ENCODE measurements around the gene SMAD1.
"Not testable (repeated sequence)": the region's sequence is repeated elsewhere in the genome, so short reads cannot be mapped to it uniquely, and the experiment has no call there.

SMAD1 gene

GRCh38 chr4:145566086-145566708 lies 84.5 kb downstream of the SMAD1 start:
- DNase-seq, result no peak

GRCh38 chr4:145566768-145567167 lies 85.1 kb downstream of the SMAD1 start:
- DNase-seq, result no peak

GRCh38 chr4:145567516-145567915 lies 85.9 kb downstream of the SMAD1 start:
- DNase-seq, result no peak

GRCh38 chr4:145574546-145574945 lies 92.9 kb downstream of the SMAD1 start:
- not testable (repeated sequence) for DNase-seq

- DNase-seq, result no peak
These were observed 99.3 kb downstream of the SMAD1 start for GRCh38 chr4:145580906-145581305.

GRCh38 chr4:145583191-145584055 lies 101.8 kb downstream of the SMAD1 start:
- no peak for DNase-seq

- no peak for DNase-seq
These were observed 105.6 kb downstream of the SMAD1 start for GRCh38 chr4:145587088-145587754.

- DNase-seq, result not testable (repeated sequence)
These were observed 107.7 kb downstream of the SMAD1 start for GRCh38 chr4:145589381-145589780.

- DNase-seq, result no peak
These were observed 108.5 kb downstream of the SMAD1 start for GRCh38 chr4:145589916-145590702.

- DNase-seq, result no peak
These were observed 120.6 kb downstream of the SMAD1 start for GRCh38 chr4:145602129-145602760.

- DNase-seq, result no peak
These were observed 124.3 kb downstream of the SMAD1 start for GRCh38 chr4:145605941-145606340.
